H1 (cell line): ENCODE data around the gene KCNJ4.

Experiments
- BCL11A ChIP-seq, 2 experiments: IDR thresholded peaks; one replicate each; pipeline ENCODE4 v1.6.1; 2011; ENCODE audit warnings: low read depth in 2 of 2, low read length in 2 of 2, mild to moderate bottlenecking in 2 of 2
- CEBPB ChIP-seq: IDR thresholded peaks from 2 replicates; pipeline ENCODE4 v1.6.1; 2012; ENCODE audit warnings: low read depth, low read length
- CHD1 ChIP-seq: IDR thresholded peaks from 2 replicates; pipeline ENCODE4 v1.6.1; 2012; ENCODE audit warnings: low read depth, low read length, improper control_type of control experiment
- CHD2 ChIP-seq: IDR thresholded peaks from 2 replicates; pipeline ENCODE4 v1.6.1; 2012; ENCODE audit warnings: low read length, improper control_type of control experiment
- CTCF ChIP-seq, 3 experiments: IDR thresholded peaks; 1 replicate in 2 of 3; 2 replicates in 1 of 3; pipeline versions ENCODE4 v1.5.1 to v1.6.1; 2011; ENCODE audit warnings: low read length in 3 of 3, mild to moderate bottlenecking in 3 of 3, inconsistent platforms in 2 of 3, low read depth in 1 of 3, moderate library complexity in 1 of 3; ENCODE audit not compliant: insufficient read depth in 1 of 3; ENCODE audit errors: control extremely low read depth in 1 of 3
- EZH2 ChIP-seq: fragments of 200-600 bp; sonication (generic); IDR thresholded peaks from 2 replicates; pipeline ENCODE4 v1.7.1; 2012; ENCODE audit warnings: low read depth, mild to moderate bottlenecking, moderate library complexity, low read length, inconsistent platforms; ENCODE audit not compliant: severe bottlenecking
- JUND ChIP-seq: IDR thresholded peaks from 2 replicates; pipeline ENCODE4 v1.6.1; 2011; ENCODE audit warnings: mild to moderate bottlenecking, improper control_type of control experiment, low read length
- MAX ChIP-seq: IDR thresholded peaks from 2 replicates; pipeline ENCODE4 v1.6.1; 2012; ENCODE audit warnings: inconsistent platforms
- POLR2A ChIP-seq, 2 experiments: IDR thresholded peaks; 1 replicate in 1 of 2; 2 replicates in 1 of 2; pipeline ENCODE4 v1.6.1; 2011; ENCODE audit warnings: low read depth in 2 of 2, low read length in 2 of 2, mild to moderate bottlenecking in 2 of 2; ENCODE audit errors: control extremely low read depth in 1 of 2
- POLR2AphosphoS5 ChIP-seq: IDR thresholded peaks from 2 replicates; pipeline ENCODE4 v1.6.1; 2011; ENCODE audit warnings: low read depth, low read length
- SIN3A ChIP-seq, 2 experiments: IDR thresholded peaks in 1 of 2; conservative IDR thresholded peaks in 1 of 2; 2 replicates each; pipeline ENCODE4 v1.6.1; 2011 to 2012; ENCODE audit warnings: low read length in 2 of 2, improper control_type of control experiment in 1 of 2, low read depth in 1 of 2, mild to moderate bottlenecking in 1 of 2

DNA sequence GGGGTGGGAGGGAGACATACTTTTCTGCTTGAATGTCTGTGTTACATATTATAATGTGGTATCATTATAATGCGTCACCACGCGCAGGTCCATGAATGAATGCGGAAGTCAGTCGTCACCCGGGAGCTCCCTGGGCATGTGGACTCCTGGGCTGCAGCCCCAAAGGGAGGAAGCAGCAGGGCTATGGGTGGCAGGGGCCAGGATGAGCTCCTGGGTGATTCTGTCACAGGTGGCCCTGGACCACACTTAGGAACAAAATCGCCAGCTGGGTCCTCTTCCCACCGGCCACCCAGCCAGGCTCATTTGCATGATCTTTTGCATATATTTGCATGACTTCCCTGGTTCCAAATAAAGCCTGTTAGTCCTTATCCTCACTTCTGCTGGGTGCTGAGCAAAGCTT, 51.2 kb downstream of the KCNJ4 start:
- TF ChIP-seq CTCF (IDR thresholded peaks at IDR 0.05; ENCODE audit: control extremely low read depth in 1 of 3, insufficient read depth in 1 of 3, low read depth in 1 of 3, low read length in 3 of 3) (no peak), SIN3A (conservative IDR thresholded peaks at IDR 0.05 in 1 of 2, IDR thresholded peaks at IDR 0.05 in 1 of 2; ENCODE audit: low read depth in 1 of 2, low read length in 2 of 2) (no peak), CHD2 (no peak), JUND (no peak), POLR2A (IDR thresholded peaks at IDR 0.05; ENCODE audit: control extremely low read depth in 1 of 2, low read depth in 2 of 2, low read length in 2 of 2) (no peak), CEBPB (no peak), POLR2AphosphoS5 (no peak), EZH2 (no peak), CHD1 (no peak), MAX (no peak), BCL11A (IDR thresholded peaks at IDR 0.05; ENCODE audit: low read depth in 2 of 2, low read length in 2 of 2) (no peak)
